HG02763 (cell line): ENCODE measurements around the gene DPYD.

Experiments used
- ATAC-seq: cut with Tn5 transposase; IDR thresholded peaks from one replicate; pipeline ENCODE4 v1.9.1; 2021; ENCODE audit warnings: mild to moderate bottlenecking, moderate library complexity; ENCODE audit not compliant: unreplicated experiment

DPYD gene

GRCh38 chr1:97907886-97908285, 12.9 kb downstream of the DPYD start:
- ATAC-seq, result no peak

- no peak for ATAC-seq
These were observed 14.1 kb downstream of the DPYD start for GRCh38 chr1:97906567-97907241.

DNA sequence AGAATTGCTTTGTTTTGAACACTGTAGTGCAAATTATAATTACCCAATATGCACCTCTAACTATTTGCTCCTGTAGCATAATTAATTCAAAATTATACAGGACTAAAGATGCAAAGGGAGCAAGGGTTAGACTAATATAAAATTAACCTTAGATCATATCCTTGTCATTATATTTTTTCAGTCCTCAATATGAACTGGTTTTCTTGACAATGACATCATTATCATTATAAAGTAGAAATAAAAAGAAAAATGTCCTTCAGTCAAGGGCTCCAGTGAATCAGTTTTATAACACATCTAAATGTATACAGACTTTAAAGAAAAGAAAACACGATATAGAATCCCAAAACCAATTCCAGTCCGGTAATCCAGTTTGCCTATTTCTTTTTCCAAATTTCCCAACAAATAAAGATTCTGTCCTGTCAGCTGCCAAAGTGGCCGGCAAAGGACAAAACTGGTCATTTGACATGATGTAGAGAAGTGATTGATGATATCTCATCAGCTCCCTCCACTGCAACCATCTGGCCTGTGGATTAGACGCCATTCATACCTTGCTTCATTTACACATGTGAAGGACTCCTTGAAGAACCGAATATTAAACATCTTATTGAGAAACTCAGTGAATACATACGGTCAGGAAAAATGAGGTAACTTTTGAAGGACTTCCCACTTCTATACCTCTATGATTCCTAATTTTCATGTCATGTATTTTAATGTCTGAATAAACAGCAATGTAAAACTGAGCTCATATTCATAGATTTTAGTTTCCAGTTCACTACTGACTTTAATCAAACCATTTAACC, 15.5 kb downstream of the DPYD start:
- no peak for ATAC-seq

- ATAC-seq, result no peak
These were observed 16.3 kb downstream of the DPYD start for GRCh38 chr1:97904534-97904933.

- no peak for ATAC-seq
These were observed 17.2 kb downstream of the DPYD start for GRCh38 chr1:97903626-97904025.

DNA sequence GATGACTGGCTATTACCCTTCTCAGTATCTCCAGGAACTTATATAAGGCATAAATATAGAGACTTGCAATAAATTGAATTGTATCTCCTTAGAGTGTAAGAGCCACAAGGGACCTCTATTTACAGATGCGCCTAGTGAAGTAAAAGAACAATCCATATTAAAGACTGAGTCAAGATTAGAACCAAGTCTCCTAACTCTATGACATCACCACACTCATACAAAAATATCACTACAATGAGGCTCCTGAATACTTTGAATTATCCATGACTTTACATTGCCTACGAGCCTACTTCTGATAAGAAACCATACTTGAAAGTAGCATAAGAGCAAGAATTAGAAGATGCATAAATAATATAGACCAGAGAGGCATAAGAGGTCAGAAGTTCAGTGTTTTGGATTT, 18.8 kb downstream of the DPYD start:
- ATAC-seq, result no peak

- ATAC-seq, result no peak
These were observed 19.7 kb downstream of the DPYD start for GRCh38 chr1:97901017-97901658.

DNA sequence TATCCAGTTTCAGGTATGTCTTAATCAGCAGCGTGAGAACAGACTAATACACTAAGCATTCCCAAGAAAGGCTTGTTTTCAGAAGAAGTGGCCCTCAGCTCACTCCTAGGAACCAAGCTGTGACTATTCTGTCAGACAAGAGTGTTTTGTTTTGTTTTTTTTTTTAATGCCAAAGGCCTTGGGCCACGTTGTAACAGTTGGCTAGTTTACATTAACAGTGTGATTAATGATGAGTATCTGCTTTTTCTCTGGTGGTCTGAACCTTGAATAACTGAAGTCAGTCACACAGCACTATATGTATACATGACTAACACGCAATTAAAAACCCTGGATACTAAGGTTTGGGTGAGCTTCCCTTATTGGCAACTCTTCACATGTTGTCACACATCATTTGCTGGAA, 21.9 kb downstream of the DPYD start:
- ATAC-seq, result no peak

DNA sequence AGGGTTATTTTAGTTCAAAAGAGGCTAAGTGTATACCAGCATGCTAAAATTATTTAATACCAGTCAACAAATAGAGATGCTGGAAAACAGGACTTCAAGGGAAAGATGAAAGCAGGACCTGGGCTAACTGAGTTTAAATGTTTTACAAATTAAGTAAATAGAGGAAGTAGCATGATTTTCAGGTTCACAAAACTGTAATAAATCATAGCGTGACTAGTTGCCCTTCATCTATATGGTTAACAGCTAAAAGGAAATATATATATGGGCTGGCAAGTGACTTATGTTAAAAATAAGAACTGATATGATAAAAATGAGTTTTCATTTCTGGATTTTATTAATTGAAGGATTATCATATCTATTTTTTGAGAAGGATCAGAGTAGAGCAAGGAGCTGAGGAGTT, 25.6 kb downstream of the DPYD start:
- ATAC-seq, result no peak

DNA sequence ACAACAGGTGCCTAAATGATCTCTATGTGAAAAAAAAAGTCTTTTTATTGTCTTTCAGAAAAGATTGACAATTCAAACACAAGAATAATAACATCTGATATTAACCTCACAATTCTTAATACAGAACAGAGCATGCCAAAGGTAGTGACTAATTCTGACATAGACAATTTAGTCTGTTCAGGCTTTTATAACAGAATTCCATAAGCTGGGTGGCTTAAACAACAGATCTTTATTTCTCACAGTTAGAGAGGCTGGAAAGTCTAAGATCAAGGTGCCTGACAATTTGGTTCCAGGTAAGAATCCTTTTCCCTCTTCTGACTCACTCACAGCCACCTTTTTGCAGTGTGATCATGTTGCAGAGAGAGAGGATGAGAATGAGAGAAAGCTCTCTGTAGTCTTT, 27.0 kb downstream of the DPYD start:
- no peak for ATAC-seq

DNA sequence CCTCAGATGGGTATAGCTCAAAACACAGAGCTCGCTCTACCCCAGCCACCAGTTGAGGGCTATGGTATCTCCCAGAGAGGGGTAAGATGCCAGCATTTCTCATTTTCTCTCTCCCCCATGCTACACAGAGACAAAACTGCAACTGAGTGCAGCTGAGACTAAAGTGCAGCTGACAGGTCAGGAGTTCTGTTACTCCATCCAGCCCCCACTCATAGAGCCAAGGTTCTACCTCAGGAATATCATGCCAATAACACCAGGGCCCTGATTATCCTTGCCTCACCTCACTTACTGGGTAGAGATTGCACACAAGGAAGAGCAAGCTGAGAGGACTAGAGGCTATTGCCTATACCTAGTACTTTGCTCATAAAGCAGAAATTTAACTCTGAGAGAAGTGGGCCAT, 34.6 kb downstream of the DPYD start:
- ATAC-seq, result no peak

GRCh38 chr1:97883823-97884222, 37.0 kb downstream of the DPYD start:
- no peak for ATAC-seq

- no peak for ATAC-seq
These were observed 43.5 kb downstream of the DPYD start for GRCh38 chr1:97877307-97877706.

DNA sequence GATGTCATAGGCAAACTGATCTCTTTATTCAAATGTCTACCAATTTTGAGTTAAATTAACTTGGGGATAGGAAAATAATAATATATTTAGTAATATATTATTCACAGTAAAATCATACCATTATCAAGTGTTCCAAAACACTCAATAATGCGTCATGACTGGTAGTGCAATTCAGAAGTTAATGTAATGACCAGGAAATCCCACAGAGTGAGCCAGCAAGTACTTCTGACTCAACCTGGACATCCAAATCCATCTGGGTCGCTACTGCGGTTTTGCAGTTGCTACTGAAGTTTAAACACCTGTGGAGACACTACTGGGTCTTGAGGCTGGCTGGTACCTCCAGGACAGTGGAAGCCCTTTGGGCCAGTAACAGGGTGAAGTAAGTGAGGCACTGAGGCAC, 44.8 kb downstream of the DPYD start:
- no peak for ATAC-seq

DNA sequence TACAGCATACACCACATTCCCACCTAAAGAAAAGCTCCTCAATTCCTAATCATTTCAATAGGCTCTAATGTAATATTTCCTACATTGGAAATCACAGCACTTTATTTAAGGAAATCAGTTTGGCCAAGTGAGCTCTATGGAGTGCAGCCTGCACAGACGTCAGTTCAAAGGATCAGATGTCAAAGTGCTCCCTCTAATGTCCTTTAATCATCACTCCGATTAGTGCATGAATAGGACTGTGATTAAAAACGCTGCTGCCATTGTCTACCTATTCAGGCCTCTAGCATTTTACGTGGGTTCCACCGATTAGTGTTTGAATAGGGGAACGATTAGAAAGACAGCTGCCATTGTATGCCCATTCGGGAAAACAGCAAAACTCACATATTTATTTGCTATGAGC, 50.2 kb downstream of the DPYD start:
- ATAC-seq, result no peak

- ATAC-seq, result no peak
These were observed 51.4 kb downstream of the DPYD start for GRCh38 chr1:97869441-97869840.

- ATAC-seq, result no peak
These were observed 53.7 kb downstream of the DPYD start for GRCh38 chr1:97867127-97867526.

- ATAC-seq, result no peak
These were observed 56.2 kb downstream of the DPYD start for GRCh38 chr1:97864615-97865014.

DNA sequence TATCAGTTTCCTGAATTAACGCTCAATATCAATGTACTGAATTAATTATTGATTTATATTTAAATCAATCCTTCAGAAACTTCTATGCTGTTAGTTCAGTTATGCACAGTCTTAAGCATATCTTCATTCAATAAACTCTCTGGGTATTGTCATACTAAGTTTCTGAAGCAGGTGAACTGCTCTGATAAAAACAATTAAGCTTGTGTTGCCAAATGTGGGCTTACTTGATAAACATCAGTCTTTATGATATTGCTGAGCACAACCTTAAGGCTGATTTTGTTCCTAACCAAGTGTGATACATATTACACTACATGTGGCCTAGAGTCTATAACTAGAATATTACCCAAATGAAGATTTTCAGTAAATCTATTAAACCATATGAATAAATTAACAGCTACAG, 67.6 kb downstream of the DPYD start:
- no peak for ATAC-seq

- ATAC-seq, result no peak
These were observed 71.2 kb downstream of the DPYD start for GRCh38 chr1:97849345-97850340.

DNA sequence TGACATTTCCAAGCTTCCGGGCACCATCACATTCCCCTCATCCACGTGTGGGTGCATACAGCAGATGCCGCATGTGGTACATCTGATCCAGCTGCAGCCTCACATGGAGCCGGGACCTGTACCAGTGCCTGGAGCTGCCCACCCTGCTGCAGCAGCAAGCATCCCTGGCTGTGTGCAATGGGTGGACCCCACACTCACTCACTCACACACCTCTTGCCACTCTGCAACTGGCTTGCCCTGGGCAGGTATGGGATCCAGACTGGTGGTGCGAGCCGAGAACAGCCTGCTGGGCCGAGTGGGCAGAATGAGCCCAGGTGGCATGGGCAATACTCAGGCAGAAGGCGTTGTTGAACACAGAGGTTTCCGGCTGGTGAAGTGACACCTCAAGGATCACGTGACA, 75.0 kb downstream of the DPYD start:
- no peak for ATAC-seq
